HUDEP-2 (cell line): ENCODE results near the gene LRRC63.
"Not testable (repeated sequence)": the region's sequence is repeated elsewhere in the genome, so short reads cannot be mapped to it uniquely, and the experiment has no call there.

ENCODE experiments used
- DNase-seq, 76 experiments: peaks; one replicate each; lab custom pipeline; 2025; ENCODE audit not compliant: unreplicated experiment in 76 of 76; lab: John Stamatoyannopoulos, UW

Gene LRRC63

DNA sequence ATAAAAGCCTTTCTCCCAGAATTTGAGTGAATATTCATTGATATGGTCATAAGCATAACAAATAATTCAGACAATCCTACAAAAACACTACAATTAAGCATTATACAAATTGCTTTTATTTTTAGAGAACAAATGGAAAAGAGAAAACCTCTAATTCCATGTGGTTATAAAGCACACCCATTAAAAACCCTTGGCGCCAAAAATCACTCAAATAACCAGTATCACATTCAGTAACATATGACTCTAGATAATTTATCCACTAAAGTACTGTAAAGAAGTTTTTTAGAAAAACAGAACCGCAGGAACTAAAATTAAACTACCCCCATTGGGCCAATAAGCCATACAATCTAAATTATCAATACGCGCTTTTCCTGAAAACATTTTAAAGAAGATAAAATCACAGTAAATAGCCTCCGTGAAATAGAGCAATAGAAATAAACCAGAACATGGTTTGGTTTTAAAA, 30.3 kb upstream of the LRRC63 start:
- no peak for DNase-seq

DNA sequence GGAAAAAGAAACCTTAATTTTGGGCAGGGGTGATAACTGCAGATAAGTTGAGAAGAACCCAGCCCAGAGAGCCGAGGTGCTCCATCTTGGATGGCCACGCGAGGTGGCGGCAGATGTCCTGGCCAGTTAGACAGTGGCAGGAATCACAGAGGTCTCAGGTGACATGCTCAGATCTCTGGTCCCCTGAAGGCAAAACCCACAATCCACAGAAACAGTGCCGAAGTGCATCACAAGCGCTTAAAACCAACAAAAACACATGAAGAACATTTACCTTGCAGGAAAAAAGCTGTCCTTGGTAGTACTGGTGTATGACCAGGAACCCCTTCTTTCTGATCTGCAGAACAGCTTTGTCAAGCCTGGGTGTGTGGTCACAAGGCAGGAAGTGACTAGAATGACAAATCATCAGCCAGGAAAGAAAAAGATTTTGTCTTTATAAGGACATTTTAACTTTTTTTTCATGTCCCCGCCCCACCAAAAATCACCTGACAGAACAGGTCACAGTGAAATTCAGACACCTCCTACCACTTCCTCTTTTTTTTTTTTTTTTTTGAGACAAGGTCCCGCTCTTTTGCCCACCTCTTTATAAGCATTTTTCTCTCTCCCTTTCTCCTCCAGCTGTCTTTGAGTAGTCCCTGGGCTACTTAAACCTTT, 29.8 kb upstream of the LRRC63 start, which contains the start of gene LCP1:
Gene LCP1 (minus strand): TSS at position 338 of the 651 bp plus-strand sequence. CDS start 22,515 bp downstream, outside the sequence.
- DNase-seq, result peak in 66 of 76 experiments; percentile 3 to 80 (median 39)

DNA sequence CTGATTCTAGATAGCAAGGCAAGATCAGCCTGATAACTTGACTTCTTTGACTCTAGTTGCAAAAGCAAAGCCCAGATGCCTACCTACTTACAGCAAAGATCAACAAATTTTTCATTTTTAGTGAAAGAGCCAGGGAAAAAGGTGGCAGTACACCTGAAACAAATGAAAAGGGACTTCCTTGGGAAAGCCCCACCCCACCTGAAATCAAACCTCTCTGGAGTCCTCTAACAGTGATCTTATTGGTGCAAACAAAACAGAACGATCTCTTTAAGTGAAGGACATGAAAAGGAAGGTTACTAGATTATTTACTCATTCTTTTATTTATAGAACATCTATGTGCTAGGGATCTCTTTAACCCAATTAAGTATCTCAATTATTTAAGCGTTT, 29.2 kb upstream of the LRRC63 start:
- DNase-seq, result peak in 1 of 76 experiments; percentile 38

DNA sequence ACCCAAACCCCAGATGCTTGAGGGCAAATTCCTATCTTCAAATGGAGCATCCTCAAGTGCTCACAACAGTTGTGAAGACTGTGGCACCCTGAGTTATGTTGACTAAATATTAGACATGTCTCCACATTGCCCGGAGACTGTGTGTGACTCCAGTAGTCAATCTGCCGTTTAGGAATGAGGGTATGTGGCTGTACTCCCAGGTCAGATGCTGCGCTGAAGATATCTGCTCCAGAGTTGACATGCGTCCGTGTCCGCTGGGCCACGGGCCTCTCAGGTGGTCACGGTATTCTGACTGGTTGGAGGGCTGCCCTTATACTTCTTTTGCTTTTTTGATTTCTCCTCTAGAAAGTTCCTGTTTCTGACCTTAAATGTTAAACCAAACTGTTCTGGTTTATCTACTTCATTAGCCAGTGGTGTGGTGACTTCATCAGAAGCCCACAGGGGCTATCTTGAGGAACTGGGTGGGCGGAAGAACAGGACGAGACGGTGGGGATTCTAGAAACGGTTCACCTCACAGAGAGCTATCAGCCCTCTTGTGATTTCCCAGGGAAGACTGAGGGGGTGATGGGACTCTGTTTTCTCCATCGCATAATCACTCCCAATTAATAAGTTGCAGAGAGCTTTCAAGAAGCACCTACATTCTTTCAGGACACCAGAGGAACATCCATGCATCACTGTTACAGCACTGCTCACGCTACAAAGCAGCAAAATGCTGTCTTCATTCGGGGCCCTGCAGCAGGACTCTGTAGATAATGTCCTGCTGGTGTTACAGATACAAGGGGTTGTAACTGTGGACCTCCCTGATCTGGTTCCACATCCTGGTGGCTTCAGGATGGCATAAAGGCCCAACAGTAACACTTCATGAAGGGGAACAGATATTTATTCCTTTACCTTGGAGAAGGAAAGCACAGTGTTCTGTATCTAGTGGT, 28.4 kb upstream of the LRRC63 start:
- peak in 16 of 76 experiments; percentile 8 to 31 (median 15) for DNase-seq

DNA sequence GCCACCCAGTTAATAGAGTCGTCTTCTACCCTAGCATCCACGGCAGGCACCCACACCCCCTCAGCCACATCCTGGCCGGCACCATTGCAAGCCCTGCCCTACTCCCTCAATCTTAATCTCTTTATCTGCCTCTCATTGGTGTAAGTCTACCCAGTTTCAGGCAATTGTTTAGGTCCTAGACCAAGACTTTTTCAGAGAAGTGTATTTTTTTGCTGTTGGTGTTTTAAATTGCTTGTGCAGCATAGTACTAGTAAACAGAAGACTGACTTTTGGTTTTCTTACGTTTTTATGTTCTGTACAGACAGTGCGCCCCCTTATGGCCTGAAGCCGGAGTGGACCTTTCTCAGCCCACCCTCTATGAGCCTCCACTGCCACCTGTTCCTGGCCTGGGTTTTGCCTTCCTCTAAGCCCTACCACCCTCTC, 27.4 kb upstream of the LRRC63 start:
- DNase-seq, result peak in 47 of 76 experiments; percentile 2 to 64 (median 25)

DNA sequence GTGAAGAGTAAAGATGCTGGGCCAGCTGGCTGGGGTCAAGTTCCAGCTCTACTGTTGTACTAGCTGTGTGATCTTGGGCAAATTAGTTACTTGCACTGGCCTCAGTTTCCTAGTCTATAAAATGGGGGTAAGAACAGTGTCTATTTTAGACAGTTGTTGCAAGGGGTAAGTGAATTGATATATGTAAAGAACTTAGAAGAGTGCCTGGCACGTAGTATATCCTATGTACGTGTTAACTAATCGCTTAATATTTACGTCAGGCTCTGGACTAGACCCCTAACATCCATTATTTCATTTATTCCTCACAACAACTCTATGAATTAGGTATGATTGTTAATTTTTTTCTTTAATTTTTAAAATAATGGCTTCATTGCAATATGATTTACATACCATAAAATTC, 26.1 kb upstream of the LRRC63 start:
- DNase-seq, result no peak

DNA sequence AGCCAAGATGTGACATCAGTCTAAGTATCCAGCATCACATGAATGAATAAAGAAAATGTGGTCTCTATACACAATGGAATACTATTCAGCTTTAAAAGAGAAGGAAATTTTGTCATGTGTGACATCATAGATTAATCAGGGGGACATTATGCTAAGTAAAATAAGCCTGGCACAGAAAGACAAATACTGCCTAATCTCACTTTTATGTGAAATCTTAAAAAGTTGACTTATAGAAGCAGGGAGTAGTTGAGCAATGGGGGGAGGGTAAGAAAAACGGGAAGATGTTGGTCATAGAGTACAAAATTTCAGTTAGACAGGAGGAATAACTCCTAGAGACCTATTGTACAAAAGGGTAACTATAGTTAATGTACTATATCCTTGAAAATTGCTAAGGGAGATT, 19.3 kb upstream of the LRRC63 start:
- no peak for DNase-seq

DNA sequence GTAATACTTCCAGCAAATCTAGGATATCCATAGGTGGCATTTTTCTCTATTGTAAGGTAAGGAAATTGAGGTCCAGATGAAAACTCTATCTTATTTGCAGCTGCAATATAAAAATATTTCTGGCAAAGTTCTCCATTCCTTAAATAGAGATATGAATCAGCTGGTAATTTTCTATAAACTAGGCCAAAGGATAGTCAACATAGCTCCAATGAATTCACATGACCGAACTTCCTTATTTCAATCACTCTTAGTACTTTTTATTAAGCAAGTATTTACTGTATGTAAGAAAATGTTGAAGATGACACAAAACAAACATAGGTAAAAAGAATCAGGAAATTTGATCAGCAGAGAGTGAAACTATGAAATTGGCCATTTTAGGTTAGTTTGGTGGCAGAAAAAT, 16.7 kb upstream of the LRRC63 start:
- no peak for DNase-seq

DNA sequence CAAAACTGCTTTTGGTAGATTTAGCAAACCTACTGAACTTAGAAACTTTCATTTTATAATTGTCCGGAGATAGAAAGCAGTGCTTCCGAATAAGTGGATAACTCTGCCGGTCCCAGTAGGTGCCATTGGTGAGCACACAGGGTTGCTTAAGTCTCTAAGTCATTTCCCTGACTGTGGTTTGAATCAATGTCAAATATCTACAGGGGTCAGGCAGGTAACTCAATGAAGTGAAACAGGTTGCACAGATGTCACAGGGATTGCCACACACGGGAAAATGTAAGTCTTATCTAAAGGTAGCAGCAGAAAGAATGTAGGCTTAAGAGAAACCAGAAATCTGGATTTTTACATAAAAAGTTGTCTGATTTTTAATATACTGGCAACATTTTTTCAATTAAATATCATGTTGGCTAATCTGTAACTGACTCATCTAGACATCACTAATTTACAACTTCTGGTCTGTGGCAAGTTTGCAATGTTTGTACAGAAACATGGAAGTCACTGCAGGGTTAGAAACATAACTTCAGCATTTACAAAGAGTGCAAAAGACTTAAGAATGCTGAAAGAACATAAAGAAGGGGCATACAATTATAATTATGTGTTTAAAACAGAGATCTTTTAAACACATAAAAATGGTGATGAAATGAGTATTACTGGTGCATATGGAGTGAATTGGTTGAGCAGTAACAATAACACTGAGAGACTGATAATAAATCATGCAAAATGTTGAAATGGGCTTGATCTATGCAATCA, 14.3 kb upstream of the LRRC63 start:
- no peak for DNase-seq

DNA sequence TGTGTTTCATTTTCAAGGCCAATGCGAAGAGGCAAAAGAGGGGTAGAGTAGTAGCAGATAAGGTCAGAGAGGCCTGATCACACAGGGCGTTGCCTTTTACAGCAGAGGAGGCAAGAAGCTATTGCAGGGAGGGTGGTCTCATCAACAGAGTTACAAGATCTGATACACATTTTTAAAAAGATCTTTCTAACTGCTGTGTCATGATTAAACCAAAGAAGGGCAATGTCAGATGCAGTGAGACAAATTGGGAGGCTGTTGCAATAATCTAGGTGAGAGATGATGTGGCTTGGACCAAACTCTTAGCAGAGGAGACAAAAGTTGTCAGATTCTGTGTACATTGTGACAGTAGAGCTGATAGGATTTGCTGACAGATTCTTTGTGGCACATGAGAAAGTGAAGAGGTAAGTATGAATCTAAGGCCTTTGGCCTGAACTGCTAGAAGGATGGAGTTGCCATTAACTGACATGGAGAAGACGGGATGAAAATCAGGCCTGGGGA, 13.0 kb upstream of the LRRC63 start:
- DNase-seq, result no peak

DNA sequence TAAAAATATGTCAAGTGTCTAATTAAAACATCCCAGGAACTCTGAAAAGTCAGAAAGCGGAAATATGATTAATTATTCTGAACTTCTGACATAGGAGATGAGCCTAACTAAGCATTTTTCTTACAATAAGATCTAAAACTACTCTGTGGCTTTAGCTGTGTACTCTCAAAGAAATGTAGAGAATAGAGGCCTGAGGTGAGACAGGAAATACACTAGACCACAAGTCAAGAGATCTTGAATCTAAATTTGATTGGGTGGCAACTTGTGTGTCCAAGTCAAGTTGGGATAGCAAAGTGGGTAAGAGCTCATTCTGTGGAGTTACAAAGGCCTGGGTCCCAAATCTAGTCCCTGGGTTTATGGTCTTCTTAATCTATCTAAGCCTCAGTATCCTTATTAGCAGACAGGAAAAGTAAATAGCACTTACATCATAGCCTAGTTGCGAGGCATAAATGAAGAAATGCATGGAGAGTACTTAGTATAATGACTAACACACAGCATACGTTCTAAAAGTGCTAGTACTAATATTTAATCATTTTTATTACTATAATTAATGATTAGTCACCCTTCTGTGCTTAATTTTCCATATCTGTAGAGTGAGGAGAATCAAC, 9.4 kb upstream of the LRRC63 start:
- no peak for DNase-seq

DNA sequence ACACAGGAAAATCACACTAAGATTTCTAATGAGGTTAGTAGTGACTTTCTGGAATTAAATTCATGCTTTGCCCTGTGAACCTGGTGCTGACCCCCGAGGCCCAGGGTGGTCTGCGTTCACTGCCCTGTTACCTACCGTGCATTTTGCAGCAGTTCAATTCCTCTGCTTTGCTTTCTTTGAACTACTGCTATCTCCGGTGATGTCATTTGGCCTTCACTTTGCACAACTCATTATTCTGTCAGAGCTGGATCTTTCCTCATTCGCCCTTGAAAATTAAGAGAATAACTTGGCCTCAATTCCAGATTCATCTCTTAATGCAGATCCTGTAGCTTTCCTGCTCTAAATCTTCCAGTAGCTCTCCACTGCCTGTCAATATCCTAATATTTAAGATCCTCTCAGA, 8.8 kb upstream of the LRRC63 start:
- DNase-seq, result no peak

DNA sequence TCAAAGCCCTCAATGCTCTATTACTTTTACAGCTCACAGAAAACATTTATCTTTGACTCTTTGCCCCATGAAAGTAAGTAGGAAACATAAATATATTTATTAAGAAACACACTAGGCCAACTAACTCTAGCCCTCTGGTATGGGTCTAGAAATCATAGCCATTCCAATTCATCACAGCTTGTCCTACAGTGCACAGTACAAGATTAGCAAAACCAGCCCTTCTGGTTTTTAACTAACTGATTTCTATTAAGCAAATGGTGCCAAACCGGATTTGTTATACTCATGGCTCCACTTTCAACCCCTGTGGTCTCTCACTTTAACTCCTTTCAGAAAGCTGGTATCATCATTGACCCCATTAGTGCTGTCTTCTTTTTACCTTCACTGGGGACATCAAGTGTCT, 5.6 kb upstream of the LRRC63 start:
- DNase-seq, result no peak

DNA sequence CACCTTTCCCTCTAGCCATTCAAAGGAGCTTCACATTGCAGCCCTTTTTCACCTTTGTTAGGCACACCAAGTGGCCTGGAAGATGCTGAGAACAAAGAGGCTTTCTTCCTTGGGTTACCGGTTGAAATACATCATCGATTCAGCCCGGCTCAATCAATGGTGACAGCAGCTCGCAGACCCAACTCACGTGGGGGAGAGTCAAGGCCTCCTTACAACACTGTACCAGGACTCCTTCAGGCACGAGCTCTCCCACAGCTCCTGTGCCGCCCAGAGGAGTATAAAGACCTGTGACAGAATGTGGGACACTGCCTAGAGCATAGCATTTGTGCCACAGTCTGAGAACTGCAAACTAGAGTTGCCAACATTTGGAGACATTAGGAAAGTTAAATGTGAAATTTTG, 3.9 kb upstream of the LRRC63 start:
- DNase-seq, result no peak

DNA sequence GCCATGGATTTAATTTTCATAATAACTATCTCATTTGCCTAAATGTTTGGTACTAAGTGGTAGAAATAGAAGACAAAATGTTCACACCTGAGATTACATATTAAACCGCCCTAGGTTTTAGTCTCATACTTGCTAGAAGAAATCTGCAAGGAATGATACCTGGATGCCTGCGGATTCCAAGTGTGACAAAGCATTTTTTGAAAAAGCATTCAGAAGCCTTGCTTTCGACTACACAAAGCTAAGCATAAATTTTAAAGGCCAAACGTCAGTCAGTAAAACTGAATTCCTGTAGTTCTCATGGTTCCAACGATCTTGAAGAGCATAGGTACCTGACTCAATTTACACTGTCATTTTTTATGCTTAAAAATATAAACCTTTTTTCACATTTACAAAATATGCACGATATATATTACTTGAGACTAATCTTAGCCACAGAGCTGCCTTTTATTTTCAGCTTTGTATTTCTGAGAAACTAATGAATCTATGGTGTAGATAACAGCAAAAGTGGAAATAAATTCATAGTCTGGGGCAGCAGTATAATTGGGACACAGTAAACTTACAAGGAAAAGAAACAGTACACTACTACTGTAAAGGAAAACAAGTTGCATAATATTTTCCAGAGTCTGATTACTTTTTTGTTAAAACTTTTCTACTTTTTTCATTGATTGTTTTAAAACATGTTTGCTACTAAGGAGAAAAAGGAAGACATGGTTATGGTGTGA, 1.2 kb upstream of the LRRC63 start:
- DNase-seq, result no peak

DNA sequence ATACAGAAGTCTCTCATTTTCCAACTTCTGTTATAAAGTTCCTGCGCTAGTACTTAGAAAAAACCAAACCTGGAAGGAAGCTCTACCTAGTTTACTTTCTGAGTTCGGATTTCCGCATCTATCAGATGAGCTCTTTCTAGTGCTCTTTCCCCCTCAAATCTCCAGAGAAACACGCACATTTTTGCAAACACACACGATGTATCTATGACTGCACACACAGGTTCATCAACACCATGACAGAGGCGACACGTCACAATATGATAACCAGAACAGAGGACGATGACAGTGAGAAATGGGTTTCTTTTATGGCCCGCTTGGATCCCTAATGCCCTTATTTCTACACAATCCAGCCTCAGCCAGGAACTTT, 629 bp upstream of the LRRC63 start:
- peak in 43 of 76 experiments; percentile 4 to 62 (median 27) for DNase-seq

DNA sequence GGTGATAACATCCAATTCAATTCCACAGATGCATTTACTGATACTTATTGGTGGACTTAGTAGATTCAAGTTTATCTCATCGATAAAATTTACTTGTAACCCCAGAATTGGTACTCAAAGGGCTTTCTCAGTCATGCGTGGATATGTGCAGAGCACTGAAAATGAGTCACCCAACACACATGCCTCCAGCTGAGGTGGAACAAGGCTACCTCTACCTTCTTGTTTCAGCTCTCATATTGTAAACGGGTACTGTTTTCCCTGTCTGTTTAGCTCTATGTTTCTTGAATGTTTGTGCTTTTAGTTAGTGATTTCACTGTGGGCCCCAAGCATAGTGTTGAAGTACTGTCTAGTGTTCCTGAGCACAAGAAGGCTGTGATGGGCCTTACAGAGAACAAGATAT, 1.5 kb downstream of the LRRC63 start:
- no peak for DNase-seq

DNA sequence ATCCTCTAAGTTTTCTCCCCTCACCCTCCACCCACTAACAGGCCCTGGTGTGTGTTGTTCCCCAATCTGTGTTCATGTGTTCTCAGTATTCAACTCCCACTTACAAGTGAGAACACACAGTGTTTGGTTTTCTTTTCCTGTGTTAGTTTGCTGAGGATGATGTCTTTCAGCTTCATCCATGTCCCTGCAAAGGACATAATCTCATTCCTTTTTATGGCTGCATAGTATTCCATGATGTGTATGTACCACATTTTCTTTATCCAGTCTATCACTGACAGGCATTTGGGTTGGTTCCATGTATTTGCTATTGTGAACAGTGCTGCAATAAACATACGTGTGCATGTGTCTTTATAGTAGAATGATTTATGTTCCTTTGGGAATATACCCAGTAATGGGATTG, 3.0 kb downstream of the LRRC63 start:
- not testable (repeated sequence) for DNase-seq

DNA sequence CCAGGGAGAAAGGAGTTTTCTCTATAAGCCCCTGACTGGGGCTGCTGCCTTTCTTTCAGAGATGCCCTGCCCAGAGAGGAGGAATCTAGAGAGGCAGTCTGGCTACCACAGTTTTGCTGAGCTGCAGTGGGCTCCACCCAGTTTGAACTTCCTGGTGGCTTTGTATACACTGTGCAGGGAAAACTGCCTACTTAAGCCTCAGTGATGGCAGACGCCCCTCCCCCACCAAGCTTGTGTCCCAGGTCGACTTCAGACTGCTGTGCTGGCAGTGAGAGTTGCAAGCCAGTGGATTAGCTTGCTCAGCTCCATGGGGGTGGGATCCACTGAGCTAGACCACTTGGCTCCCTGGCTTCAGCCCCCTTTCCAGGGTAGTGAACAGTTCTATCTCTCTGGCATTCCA, 8.5 kb downstream of the LRRC63 start:
- DNase-seq, result not testable (repeated sequence)

DNA sequence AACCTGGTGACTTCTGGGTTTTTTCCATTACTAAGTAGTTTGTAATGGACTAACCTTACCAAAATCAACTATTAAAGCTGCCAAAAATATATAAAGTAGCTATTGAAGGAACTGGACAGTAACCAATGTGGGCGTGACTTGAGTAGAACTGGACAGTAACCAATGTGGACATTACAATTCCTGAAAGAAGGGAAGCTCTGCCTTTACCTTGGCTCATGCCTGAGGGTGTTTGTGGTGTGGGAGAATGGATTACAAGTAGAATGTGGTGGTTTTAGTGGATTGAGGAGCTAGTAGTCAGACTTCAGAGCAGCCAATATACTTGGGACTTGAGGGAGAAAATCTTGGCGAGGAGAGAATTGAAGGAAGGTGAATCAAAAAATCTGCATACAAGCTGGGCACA, 17.5 kb downstream of the LRRC63 start:
- DNase-seq, result no peak
